NCI-H2171 (cell line): ENCODE data around the gene NIPSNAP3A.

ENCODE experiments used
- DNase-seq: peaks from one replicate; lab custom pipeline; 2025; lab: John Stamatoyannopoulos, UW

The NIPSNAP3A gene

GRCh38 chr9:104808035-104808614, 60.6 kb downstream of the NIPSNAP3A start:
- DNase-seq = no peak
